ENCODE data around the gene POU2F1. TPM values are rescaled to one million over a fixed set of nuclear protein-coding genes. Genes with fewer than 3 reads are reported as not detected.

The POU2F1 gene
- total RNA-seq, 1 experiment from 2014 or later = 25.0 TPM

DNA sequence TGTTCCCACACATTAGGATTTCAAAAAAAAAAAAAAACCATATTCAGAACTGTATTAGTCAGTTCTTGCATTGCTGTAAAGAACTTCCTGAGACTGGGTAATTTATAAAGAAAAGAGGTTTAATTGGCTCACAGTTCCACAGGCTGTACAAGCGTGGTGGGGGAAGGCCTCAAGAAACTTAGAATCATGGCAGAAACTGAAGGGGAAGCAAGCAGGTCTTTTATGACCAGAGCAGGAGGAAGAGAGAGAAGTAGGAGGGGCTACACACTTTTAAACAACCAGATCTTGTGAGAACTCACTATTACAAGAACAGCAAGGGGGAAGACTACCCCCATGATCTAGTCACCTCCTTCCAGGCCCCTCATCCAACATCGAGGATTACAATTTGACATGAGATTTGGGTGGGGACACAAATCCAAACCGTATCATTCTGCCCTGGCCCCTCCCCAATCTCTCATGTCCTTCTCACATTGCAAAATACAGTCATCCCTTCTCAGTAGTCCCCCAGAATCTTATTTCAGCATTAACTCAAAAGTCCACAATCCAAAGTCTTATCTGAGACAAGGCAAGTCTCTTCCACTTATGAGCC, 51.8 kb downstream of the POU2F1 start:
- intact Hi-C loops (cut with micrococcal nuclease; ENCODE audit: unreplicated experiment) = loop anchor here (5.0 kb wide), 1 partner anchor 70 kb away; no protein-coding TSS in a partner anchor
- DNase-seq (ENCODE audit: low spot score) = peak; percentile 37
- CTCF ChIA-PET = no interaction called here
- Histone ChIP-seq H3K36me3 (ENCODE audit: insufficient read depth, low read length, poor library complexity, severe bottlenecking) (no peaks in the 10 kb centered on the region), H3K4me3 (ENCODE audit: low read depth, low read length, poor library complexity, severe bottlenecking) (no peak overlapping the region), H3K27ac (ENCODE audit: low read depth, low read length, poor library complexity, severe bottlenecking) (peak overlapping the region; percentile 54), H3K9me3 (ENCODE audit: low read depth, low read length, poor library complexity, severe bottlenecking) (no peaks in the 10 kb centered on the region), H3K4me1 (ENCODE audit: insufficient read depth, low read length, poor library complexity, severe bottlenecking) (peaks cover 59% of the 10 kb centered on the region), H3K27me3 (replicated peaks; ENCODE audit: insufficient read depth, low read depth, low read length, poor library complexity) (no peaks in the 10 kb centered on the region)
- POLR2A ChIA-PET (ENCODE audit: low non-redundant PET) = no interaction called here
- BruUV-seq (replicated peaks) = no TSS peak
- TF ChIP-seq, protein P1, sequence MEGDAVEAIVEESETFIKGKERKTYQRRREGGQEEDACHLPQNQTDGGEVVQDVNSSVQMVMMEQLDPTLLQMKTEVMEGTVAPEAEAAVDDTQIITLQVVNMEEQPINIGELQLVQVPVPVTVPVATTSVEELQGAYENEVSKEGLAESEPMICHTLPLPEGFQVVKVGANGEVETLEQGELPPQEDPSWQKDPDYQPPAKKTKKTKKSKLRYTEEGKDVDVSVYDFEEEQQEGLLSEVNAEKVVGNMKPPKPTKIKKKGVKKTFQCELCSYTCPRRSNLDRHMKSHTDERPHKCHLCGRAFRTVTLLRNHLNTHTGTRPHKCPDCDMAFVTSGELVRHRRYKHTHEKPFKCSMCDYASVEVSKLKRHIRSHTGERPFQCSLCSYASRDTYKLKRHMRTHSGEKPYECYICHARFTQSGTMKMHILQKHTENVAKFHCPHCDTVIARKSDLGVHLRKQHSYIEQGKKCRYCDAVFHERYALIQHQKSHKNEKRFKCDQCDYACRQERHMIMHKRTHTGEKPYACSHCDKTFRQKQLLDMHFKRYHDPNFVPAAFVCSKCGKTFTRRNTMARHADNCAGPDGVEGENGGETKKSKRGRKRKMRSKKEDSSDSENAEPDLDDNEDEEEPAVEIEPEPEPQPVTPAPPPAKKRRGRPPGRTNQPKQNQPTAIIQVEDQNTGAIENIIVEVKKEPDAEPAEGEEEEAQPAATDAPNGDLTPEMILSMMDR (conservative IDR thresholded peaks at IDR 0.05; ENCODE audit: low read depth, low read length) = no peak
- TF ChIP-seq EZH2 (IDR thresholded peaks at IDR 0.05; ENCODE audit: borderline replicate concordance, low read depth, low read length, poor library complexity, severe bottlenecking) = no peak

- ChIA-PET POLR2A (ENCODE audit: low non-redundant PET) (interaction anchor here (0.7 kb wide), 1 partner anchor 54 kb away, joined by 3 read pairs; no protein-coding TSS in a partner anchor), CTCF (no interaction called here)
- no peaks in the 10 kb centered on the region for H3K27me3 ChIP-seq (replicated peaks; ENCODE audit: insufficient read depth, low read depth, low read length, poor library complexity)
- TF ChIP-seq, protein P1 (conservative IDR thresholded peaks at IDR 0.05; ENCODE audit: low read depth, low read length) = no peak
- TF ChIP-seq EZH2 (IDR thresholded peaks at IDR 0.05; ENCODE audit: borderline replicate concordance, low read depth, low read length, poor library complexity, severe bottlenecking) = no peak
- no peaks in the 10 kb centered on the region for H3K36me3 ChIP-seq (ENCODE audit: insufficient read depth, low read length, poor library complexity, severe bottlenecking)
- peak; percentile 72 for DNase-seq (ENCODE audit: low spot score)
- peak overlapping the region; percentile 40 for H3K27ac ChIP-seq (ENCODE audit: low read depth, low read length, poor library complexity, severe bottlenecking)
- H3K4me3 ChIP-seq (ENCODE audit: low read depth, low read length, poor library complexity, severe bottlenecking) = no peak overlapping the region
- intact Hi-C loops (cut with micrococcal nuclease; ENCODE audit: unreplicated experiment) = loop anchor here (5.0 kb wide), 1 partner anchor 69 kb away; no protein-coding TSS in a partner anchor
- no TSS peak for BruUV-seq (replicated peaks)
- peaks cover 61% of the 10 kb centered on the region for H3K4me1 ChIP-seq (ENCODE audit: insufficient read depth, low read length, poor library complexity, severe bottlenecking)
- H3K9me3 ChIP-seq (ENCODE audit: low read depth, low read length, poor library complexity, severe bottlenecking) = no peaks in the 10 kb centered on the region
Observed at GRCh38 chr1:167273027-167273800, 52.5 kb downstream of the POU2F1 start.

GRCh38 chr1:167274061-167274460, 53.4 kb downstream of the POU2F1 start:
- CTCF ChIA-PET = no interaction called here
- Histone ChIP-seq H3K9me3 (ENCODE audit: low read depth, low read length, poor library complexity, severe bottlenecking) (no peaks in the 10 kb centered on the region), H3K27me3 (replicated peaks; ENCODE audit: insufficient read depth, low read depth, low read length, poor library complexity) (no peaks in the 10 kb centered on the region), H3K4me3 (ENCODE audit: low read depth, low read length, poor library complexity, severe bottlenecking) (no peak overlapping the region), H3K4me1 (ENCODE audit: insufficient read depth, low read length, poor library complexity, severe bottlenecking) (peaks cover 56% of the 10 kb centered on the region), H3K27ac (ENCODE audit: low read depth, low read length, poor library complexity, severe bottlenecking) (peak overlapping the region; percentile 40), H3K36me3 (ENCODE audit: insufficient read depth, low read length, poor library complexity, severe bottlenecking) (no peaks in the 10 kb centered on the region)
- POLR2A ChIA-PET (ENCODE audit: low non-redundant PET) = no interaction called here
- BruUV-seq (replicated peaks) = no TSS peak
- no peak for DNase-seq (ENCODE audit: low spot score)
- intact Hi-C loops (cut with micrococcal nuclease; ENCODE audit: unreplicated experiment) = loop anchor here (5.0 kb wide), 1 partner anchor 68 kb away; no protein-coding TSS in a partner anchor
- TF ChIP-seq, protein P1 (conservative IDR thresholded peaks at IDR 0.05; ENCODE audit: low read depth, low read length) = no peak
- no peak for TF ChIP-seq EZH2 (IDR thresholded peaks at IDR 0.05; ENCODE audit: borderline replicate concordance, low read depth, low read length, poor library complexity, severe bottlenecking)
